ENCODE data around the gene NBEA.

The NBEA gene

GRCh38 chr13:34943436-34944273 is 1.6 kb downstream of the NBEA start:
- no peak for DNase-seq (ENCODE audit: low read depth)
- TF ChIP-seq, protein P1, sequence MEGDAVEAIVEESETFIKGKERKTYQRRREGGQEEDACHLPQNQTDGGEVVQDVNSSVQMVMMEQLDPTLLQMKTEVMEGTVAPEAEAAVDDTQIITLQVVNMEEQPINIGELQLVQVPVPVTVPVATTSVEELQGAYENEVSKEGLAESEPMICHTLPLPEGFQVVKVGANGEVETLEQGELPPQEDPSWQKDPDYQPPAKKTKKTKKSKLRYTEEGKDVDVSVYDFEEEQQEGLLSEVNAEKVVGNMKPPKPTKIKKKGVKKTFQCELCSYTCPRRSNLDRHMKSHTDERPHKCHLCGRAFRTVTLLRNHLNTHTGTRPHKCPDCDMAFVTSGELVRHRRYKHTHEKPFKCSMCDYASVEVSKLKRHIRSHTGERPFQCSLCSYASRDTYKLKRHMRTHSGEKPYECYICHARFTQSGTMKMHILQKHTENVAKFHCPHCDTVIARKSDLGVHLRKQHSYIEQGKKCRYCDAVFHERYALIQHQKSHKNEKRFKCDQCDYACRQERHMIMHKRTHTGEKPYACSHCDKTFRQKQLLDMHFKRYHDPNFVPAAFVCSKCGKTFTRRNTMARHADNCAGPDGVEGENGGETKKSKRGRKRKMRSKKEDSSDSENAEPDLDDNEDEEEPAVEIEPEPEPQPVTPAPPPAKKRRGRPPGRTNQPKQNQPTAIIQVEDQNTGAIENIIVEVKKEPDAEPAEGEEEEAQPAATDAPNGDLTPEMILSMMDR (IDR thresholded peaks at IDR 0.05; ENCODE audit: control insufficient read depth, insufficient read depth, low read depth, low read length, missing control alignments): no peak
- H3K4me3 ChIP-seq (ENCODE audit: control insufficient read depth, low read depth, low read length): peak overlapping the region; percentile 63

DNA sequence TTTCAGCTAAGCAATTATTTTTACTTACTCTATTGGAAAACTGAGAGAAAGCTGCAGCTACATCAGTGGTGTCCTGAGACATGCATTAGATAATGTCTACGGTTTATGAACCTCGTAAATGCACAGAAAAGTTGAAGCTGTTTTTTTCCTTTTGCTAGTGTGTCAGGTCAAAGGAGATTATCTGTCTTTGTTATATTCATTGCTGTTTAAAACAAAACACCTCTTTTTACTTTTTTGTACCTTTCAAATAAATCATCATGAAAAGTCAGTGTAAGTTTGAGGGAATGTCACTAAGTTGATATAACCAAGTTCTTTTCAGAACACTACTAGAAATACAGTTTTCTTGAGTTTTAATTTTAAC is 2.2 kb downstream of the NBEA start:
- DNase-seq (ENCODE audit: low read depth): no peak
- TF ChIP-seq, protein P1 (IDR thresholded peaks at IDR 0.05; ENCODE audit: control insufficient read depth, insufficient read depth, low read depth, low read length, missing control alignments): no peak
- H3K4me3 ChIP-seq (ENCODE audit: control insufficient read depth, low read depth, low read length): no peak overlapping the region

GRCh38 chr13:34944751-34945150 is 2.7 kb downstream of the NBEA start:
- no peak overlapping the region for H3K4me3 ChIP-seq (ENCODE audit: control insufficient read depth, low read depth, low read length)
- no peak for DNase-seq (ENCODE audit: low read depth)
- TF ChIP-seq, protein P1 (IDR thresholded peaks at IDR 0.05; ENCODE audit: control insufficient read depth, insufficient read depth, low read depth, low read length, missing control alignments): no peak

DNA sequence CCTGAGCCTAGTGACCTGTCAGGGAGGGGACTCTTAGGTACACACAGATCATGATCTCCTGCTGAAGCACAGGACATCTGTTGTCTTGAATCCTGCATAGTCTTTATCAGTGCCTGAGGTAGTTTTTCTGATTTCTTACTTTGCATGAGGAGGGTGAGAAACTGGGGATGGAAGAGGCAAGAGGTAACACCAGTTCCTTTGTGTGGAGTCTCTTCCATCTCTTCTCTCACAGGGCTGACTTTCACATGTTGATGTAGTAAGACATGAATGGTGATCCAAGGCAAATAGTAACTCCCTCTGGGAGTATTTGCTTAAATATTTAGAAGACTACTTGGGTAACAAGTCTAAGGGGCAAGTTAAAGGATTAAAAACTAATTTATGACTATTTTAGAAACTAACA is 9.5 kb downstream of the NBEA start:
- no peak for DNase-seq (ENCODE audit: low read depth)
- no peak overlapping the region for H3K4me3 ChIP-seq (ENCODE audit: control insufficient read depth, low read depth, low read length)
- TF ChIP-seq, protein P1 (IDR thresholded peaks at IDR 0.05; ENCODE audit: control insufficient read depth, insufficient read depth, low read depth, low read length, missing control alignments): no peak

- H3K4me3 ChIP-seq (ENCODE audit: control insufficient read depth, low read depth, low read length): no peak overlapping the region
- TF ChIP-seq, protein P1 (IDR thresholded peaks at IDR 0.05; ENCODE audit: control insufficient read depth, insufficient read depth, low read depth, low read length, missing control alignments): no peak
- DNase-seq (ENCODE audit: low read depth): no peak
Measured at GRCh38 chr13:34959489-34959888, 17.4 kb downstream of the NBEA start.

- DNase-seq (ENCODE audit: low read depth): no peak
- no peak overlapping the region for H3K4me3 ChIP-seq (ENCODE audit: control insufficient read depth, low read depth, low read length)
- TF ChIP-seq, protein P1 (IDR thresholded peaks at IDR 0.05; ENCODE audit: control insufficient read depth, insufficient read depth, low read depth, low read length, missing control alignments): no peak
Measured at GRCh38 chr13:34964558-34964957, 22.5 kb downstream of the NBEA start.

Measured in AG09309 (cell line).